H1 (cell line): ENCODE data around the gene CDC27. TPM values are rescaled to one million over a fixed set of nuclear protein-coding genes. Genes with fewer than 3 reads are reported as not detected.

ENCODE experiments used
- CTCF ChIA-PET: fragments of 300-600 bp; sonication (Branson Sonifier 250); formaldehyde crosslinking; loops from one replicate; lab custom pipeline; 2021; ENCODE audit not compliant: partially characterized antibody; lab: Charles Lee
- POLR2A ChIA-PET: fragments of 300-600 bp; sonication (Branson Sonifier 250); formaldehyde crosslinking; loops from one replicate; lab custom pipeline; 2021; ENCODE audit warnings: inconsistent platforms; ENCODE audit not compliant: partially characterized antibody; lab: Charles Lee
- DNase-seq, 2 experiments: peaks; one replicate each; pipeline versions ENCODE4 v3.0.0 to v3.0.0-alpha.2; 2010 to 2022; ENCODE audit warnings: low spot score in 2 of 2, low read depth in 1 of 2, mixed read lengths in 1 of 2
- FAIRE-seq: peaks from 2 replicates; lab custom pipeline; 2011; peaks lifted over from hg19 to GRCh38; lab: Jason Lieb, UNC
- H2AFZ ChIP-seq: 2 replicates; pipeline ENCODE4 v1.8.1; 2012; ENCODE audit warnings: low read length, inconsistent platforms
- H2AK5ac ChIP-seq: 2 replicates; pipeline ENCODE4 v1.6.1; 2013; ENCODE audit warnings: low read depth, low read length
- H2BK120ac ChIP-seq: replicated peaks from 2 replicates; pipeline ENCODE3; 2013; ENCODE audit warnings: low read depth, low read length, inconsistent platforms
- H2BK12ac ChIP-seq: 2 replicates; pipeline ENCODE4 v1.6.1; 2013; ENCODE audit warnings: low read depth, low read length
- H2BK15ac ChIP-seq: 2 replicates; pipeline ENCODE4 v1.6.1; 2013; ENCODE audit warnings: low read length
- H2BK20ac ChIP-seq: 2 replicates; pipeline ENCODE4 v1.6.1; 2013; ENCODE audit warnings: low read length
- H2BK5ac ChIP-seq: 2 replicates; pipeline ENCODE4 v1.6.1; 2013; ENCODE audit warnings: low read depth, low read length
- H3K14ac ChIP-seq: 2 replicates; pipeline ENCODE4 v1.6.1; 2013; ENCODE audit warnings: inconsistent platforms; ENCODE audit not compliant: insufficient read length
- H3K18ac ChIP-seq: 2 replicates; pipeline ENCODE4 v1.6.1; 2013; ENCODE audit warnings: low read length; ENCODE audit errors: extremely low read depth
- H3K23ac ChIP-seq: 2 replicates; pipeline ENCODE4 v1.6.1; 2013; ENCODE audit warnings: inconsistent platforms; ENCODE audit not compliant: insufficient read length
- H3K23me2 ChIP-seq: 2 replicates; pipeline ENCODE4 v1.6.1; 2013; ENCODE audit warnings: low read depth, low read length
- H3K27ac ChIP-seq: 2 replicates; pipeline ENCODE4 v1.6.1; 2011; ENCODE audit warnings: low read depth, low read length, inconsistent platforms
- H3K27me3 ChIP-seq, 4 experiments: replicated peaks in 1 of 4; 1 replicate in 1 of 4; 2 replicates in 3 of 4; pipeline versions ENCODE4 v1.6.1 to v1.8.1; 2011 to 2013; ENCODE audit warnings: low read length in 3 of 4, mild to moderate bottlenecking in 3 of 4, inconsistent platforms in 2 of 4, mixed read lengths in 2 of 4, moderate library complexity in 1 of 4; ENCODE audit not compliant: control insufficient read depth in 3 of 4, insufficient read depth in 3 of 4; ENCODE audit errors: extremely low read depth in 1 of 4
- H3K36me3 ChIP-seq, 4 experiments: 2 replicates each; pipeline versions ENCODE4 v1.6.1 to v1.8.1; 2011 to 2013; ENCODE audit warnings: mild to moderate bottlenecking in 4 of 4, low read length in 3 of 4, moderate library complexity in 2 of 4, control low read depth in 1 of 4, inconsistent platforms in 1 of 4; ENCODE audit not compliant: insufficient read depth in 4 of 4, control insufficient read depth in 2 of 4
- H3K4ac ChIP-seq: replicated peaks from 2 replicates; pipeline ENCODE3; 2013; ENCODE audit warnings: low read length, low read depth, mixed read lengths, inconsistent platforms; ENCODE audit not compliant: insufficient read length
- H3K4me1 ChIP-seq, 4 experiments: replicated peaks in 1 of 4; 1 replicate in 1 of 4; 2 replicates in 3 of 4; pipeline versions ENCODE4 v1.6.1 to v1.8.1; 2011 to 2013; ENCODE audit warnings: low read length in 3 of 4, inconsistent platforms in 2 of 4, mixed read lengths in 1 of 4; ENCODE audit not compliant: insufficient read depth in 4 of 4, control insufficient read depth in 3 of 4
- H3K4me2 ChIP-seq, 2 experiments: 2 replicates each; pipeline versions ENCODE4 v1.6.1 to v1.8.1; 2011 to 2013; ENCODE audit warnings: low read depth in 2 of 2, low read length in 2 of 2, control low read depth in 1 of 2, inconsistent platforms in 1 of 2, mild to moderate bottlenecking in 1 of 2; ENCODE audit not compliant: insufficient read depth in 1 of 2
- H3K4me3 ChIP-seq, 4 experiments: fragments of 200-600, 300-600 bp in 1 of 4; sonication (generic), shearing (Covaris generic), sonication (Bioruptor Twin) in 1 of 4; 2 replicates each; pipeline versions ENCODE4 v1.5.1 to v1.8.1; 2011 to 2016; ENCODE audit warnings: low read length in 4 of 4, low read depth in 3 of 4, control low read depth in 2 of 4, inconsistent platforms in 2 of 4, mild to moderate bottlenecking in 2 of 4, mixed read lengths in 1 of 4, moderate library complexity in 1 of 4; ENCODE audit not compliant: insufficient read depth in 2 of 4; ENCODE audit errors: extremely low read depth in 1 of 4
- H3K56ac ChIP-seq: replicated peaks from 2 replicates; pipeline ENCODE3; 2013; ENCODE audit warnings: low read depth, mild to moderate bottlenecking, mixed read lengths, low read length, inconsistent platforms; ENCODE audit not compliant: insufficient read length
- H3K79me1 ChIP-seq: 2 replicates; pipeline ENCODE4 v1.6.1; 2013; ENCODE audit warnings: low read depth, low read length, control low read depth
- H3K79me2 ChIP-seq, 2 experiments: 2 replicates each; pipeline versions ENCODE4 v1.6.1 to v1.8.1; 2012 to 2013; ENCODE audit warnings: low read length in 2 of 2, mild to moderate bottlenecking in 2 of 2, inconsistent platforms in 1 of 2; ENCODE audit not compliant: insufficient read depth in 2 of 2, control insufficient read depth in 1 of 2
- H3K9ac ChIP-seq, 4 experiments: replicated peaks in 1 of 4; 1 replicate in 1 of 4; 2 replicates in 3 of 4; pipeline versions ENCODE4 v1.6.1 to v1.8.1; 2011 to 2013; ENCODE audit warnings: low read depth in 3 of 4, low read length in 3 of 4, control low read depth in 2 of 4, mild to moderate bottlenecking in 2 of 4, moderate library complexity in 2 of 4, inconsistent platforms in 1 of 4; ENCODE audit errors: extremely low read depth in 1 of 4
- H3K9me3 ChIP-seq, 2 experiments: 2 replicates each; pipeline versions ENCODE4 v1.6.1 to v1.8.1; 2012 to 2013; ENCODE audit warnings: mild to moderate bottlenecking in 2 of 2, moderate library complexity in 2 of 2, control low read depth in 1 of 2, inconsistent platforms in 1 of 2, low read depth in 1 of 2, low read length in 1 of 2, mixed read lengths in 1 of 2; ENCODE audit not compliant: insufficient read depth in 2 of 2
- H4K20me1 ChIP-seq, 2 experiments: replicated peaks in 1 of 2; 2 replicates each; pipeline versions ENCODE3 to v1.8.1; 2011 to 2013; ENCODE audit warnings: inconsistent platforms in 2 of 2, low read length in 2 of 2, mild to moderate bottlenecking in 1 of 2; ENCODE audit not compliant: insufficient read depth in 2 of 2, control insufficient read depth in 1 of 2
- H4K5ac ChIP-seq: 2 replicates; pipeline ENCODE4 v1.6.1; 2013; ENCODE audit warnings: low read length, low read depth, mixed read lengths, inconsistent platforms; ENCODE audit not compliant: insufficient read length
- H4K8ac ChIP-seq: 2 replicates; pipeline ENCODE4 v1.8.0; 2013; ENCODE audit warnings: mild to moderate bottlenecking, moderate library complexity, low read length, inconsistent platforms; ENCODE audit not compliant: insufficient read depth; ENCODE audit errors: extremely low read depth
- H4K91ac ChIP-seq: replicated peaks from 2 replicates; pipeline ENCODE3; 2013; ENCODE audit warnings: low read length, mixed read lengths, inconsistent platforms; ENCODE audit not compliant: insufficient read length
- BRCA1 ChIP-seq: IDR thresholded peaks from 2 replicates; pipeline ENCODE4 v1.6.1; 2012; ENCODE audit warnings: low read depth, low read length, improper control_type of control experiment
- CREB1 ChIP-seq: IDR thresholded peaks from 2 replicates; pipeline ENCODE4 v1.6.1; 2012; ENCODE audit warnings: inconsistent platforms
- E2F6 ChIP-seq: IDR thresholded peaks from 2 replicates; pipeline ENCODE4 v1.6.1; 2012; ENCODE audit warnings: inconsistent platforms
- GTF2F1 ChIP-seq: IDR thresholded peaks from 2 replicates; pipeline ENCODE4 v1.6.1; 2012; ENCODE audit warnings: low read depth, low read length, improper control_type of control experiment, borderline replicate concordance
- POLR2AphosphoS5 ChIP-seq: IDR thresholded peaks from 2 replicates; pipeline ENCODE4 v1.6.1; 2011; ENCODE audit warnings: low read depth, low read length
- RAD21 ChIP-seq, 2 experiments: IDR thresholded peaks in 1 of 2; conservative IDR thresholded peaks in 1 of 2; 2 replicates each; pipeline ENCODE4 v1.6.1; 2011; ENCODE audit warnings: low read depth in 2 of 2, low read length in 2 of 2, improper control_type of control experiment in 1 of 2, inconsistent platforms in 1 of 2, mild to moderate bottlenecking in 1 of 2, moderate library complexity in 1 of 2
- USF2 ChIP-seq: IDR thresholded peaks from 2 replicates; pipeline ENCODE4 v1.6.1; 2011; ENCODE audit warnings: low read length, improper control_type of control experiment
- WGBS, 2 experiments: shearing (Covaris generic) in 1 of 2; methylation state at CpG; one replicate each; pipeline versions ENCODE4 v1.1.6 to v1.1.7; 2013 to 2015; ENCODE audit warnings: low lambda C conversion rate in 2 of 2, mixed read lengths in 2 of 2, inconsistent platforms in 1 of 2, low coverage in 1 of 2, missing lambda C conversion rate in 1 of 2; ENCODE audit not compliant: insufficient replicate concordance in 2 of 2, insufficient coverage in 1 of 2, insufficient read length in 1 of 2; ENCODE audit errors: extremely low coverage in 1 of 2, missing lambda C conversion rate in 1 of 2; 5-methylcytosine and 5-hydroxymethylcytosine counted together
- polyA plus RNA-seq, 7 experiments: library from polyadenylated mRNA; depleted of rRNA in 3 of 7; stranded (reverse) in 5 of 7; unstranded in 2 of 7; fragments of >200 nt in 5 of 7; fragments of 200-250 nt in 2 of 7; gene quantifications; 1 replicate in 5 of 7; 2 replicates in 1 of 7; 4 replicates in 1 of 7; pipeline versions ENCODE4 v1.2.1 to v1.2.3, GENCODE V29; 2011 to 2013; ENCODE audit warnings: missing spikeins in 2 of 7, mixed read lengths in 2 of 7
- total RNA-seq: library from RNA; stranded (reverse); fragmentation: NEBNext Ultra II Directional; extraction: Animal tissue kit (Norgen Biotek cat#: 25700); gene quantifications from 2 replicates; pipeline ENCODE4 v1.2.1, GENCODE V29; 2021

The CDC27 gene
- total and polyA plus RNA-seq, 2 of the 8 experiments (the other 6 are each of a cell fraction or from before 2014, with no cell fraction given) = 41.9 to 87.5 TPM

GRCh38 chr17:47131761-47132160, 57.3 kb downstream of the CDC27 start:
- H4K8ac ChIP-seq = no peak overlapping the region
- no peak overlapping the region for H2BK120ac ChIP-seq
- no peak overlapping the region for H2BK20ac ChIP-seq
- H3K4ac ChIP-seq = no peak overlapping the region
- H3K23ac ChIP-seq = no peak overlapping the region
- 94% methylated on average over 2 of the region's 3 CpGs; no CpG with 5 or more reads in 1 of the 2 experiments for WGBS, 2 experiments
- H3K23me2 ChIP-seq = no peaks in the 10 kb centered on the region
- no peak overlapping the region for H3K14ac ChIP-seq
- ChIA-PET POLR2A (no interaction called here), CTCF (interaction anchor here (1.1 to 1.5 kb wide), 2 partner anchors 9 to 189 kb away, joined by 3 to 4 read pairs; no protein-coding TSS in a partner anchor)
- no peaks in the 10 kb centered on the region for H3K9me3 ChIP-seq
- H3K56ac ChIP-seq = no peak overlapping the region
- H3K27ac ChIP-seq = no peak overlapping the region
- no peak overlapping the region for H2BK5ac ChIP-seq
- no peaks in the 10 kb centered on the region for H3K27me3 ChIP-seq
- no peak overlapping the region for H3K9ac ChIP-seq
- no peaks in the 10 kb centered on the region for H4K20me1 ChIP-seq
- H2AK5ac ChIP-seq = no peak overlapping the region
- no peak overlapping the region for H3K4me3 ChIP-seq
- H4K91ac ChIP-seq = no peak overlapping the region
- no peak overlapping the region for H2BK15ac ChIP-seq
- H2BK12ac ChIP-seq = no peak overlapping the region
- H4K5ac ChIP-seq = no peak overlapping the region
- DNase-seq (no peak), FAIRE-seq (no peak)
- no peaks in the 10 kb centered on the region for H3K79me2 ChIP-seq
- H3K79me1 ChIP-seq = no peaks in the 10 kb centered on the region
- no peak overlapping the region for H3K18ac ChIP-seq
- no peak overlapping the region for H2AFZ ChIP-seq
- no peak overlapping the region for H3K4me2 ChIP-seq
- no peaks in the 10 kb centered on the region for H3K4me1 ChIP-seq
- peaks cover 0 to 31% (median 6%) of the 10 kb centered on the region in 4 experiments; a peak in 3 of 8 replicates for H3K36me3 ChIP-seq
- TF ChIP-seq GTF2F1 (no peak), POLR2AphosphoS5 (no peak), RAD21 (IDR thresholded peaks at IDR 0.05 in 1 of 2, conservative IDR thresholded peaks at IDR 0.05 in 1 of 2; ENCODE audit: low read depth in 2 of 2, low read length in 2 of 2) (no peak), BRCA1 (no peak), USF2 (no peak), CREB1 (no peak), E2F6 (no peak)
